RWPE2 (cell line): ENCODE data around the gene RPS19BP1.

Source experiments
- ATAC-seq: fragments of 200-7000 bp; cut with Tn5 transposase; 3 replicates; pipeline ENCODE4 v1.9.1; 2021; ENCODE audit warnings: low read depth
- DNase-seq: peaks from one replicate; pipeline ENCODE4 v3.0.0-alpha.2; 2020; ENCODE audit warnings: low spot score
- H3K27ac ChIP-seq: fragments of 450-650 bp; 2 replicates; pipeline ENCODE4 v1.5.1; 2017; ENCODE audit warnings: mild to moderate bottlenecking; ENCODE audit not compliant: poor library complexity, severe bottlenecking
- H3K27me3 ChIP-seq: fragments of 250-450 bp; sonication (Bioruptor Pico); 2 replicates; pipeline ENCODE4 v1.5.1; 2021; ENCODE audit warnings: mild to moderate bottlenecking, moderate library complexity; ENCODE audit not compliant: insufficient read depth, poor library complexity, severe bottlenecking
- H3K36me3 ChIP-seq: fragments of 250-450 bp; sonication (Bioruptor Pico); 2 replicates; pipeline ENCODE4 v1.5.1; 2020; ENCODE audit warnings: low read depth, mild to moderate bottlenecking, moderate library complexity
- H3K4me1 ChIP-seq: fragments of 250-450 bp; sonication (Bioruptor Pico); 2 replicates; pipeline ENCODE4 v1.5.1; 2021; ENCODE audit warnings: mild to moderate bottlenecking, moderate library complexity; ENCODE audit not compliant: insufficient read depth, poor library complexity, severe bottlenecking
- H3K4me3 ChIP-seq: fragments of 250-450 bp; sonication (Bioruptor Pico); 2 replicates; pipeline ENCODE4 v1.5.1; 2021; ENCODE audit warnings: mild to moderate bottlenecking, moderate library complexity; ENCODE audit not compliant: severe bottlenecking
- H3K9me3 ChIP-seq: fragments of 250-450 bp; sonication (Bioruptor Pico); 2 replicates; pipeline ENCODE4 v1.5.1; 2021; ENCODE audit warnings: mild to moderate bottlenecking, moderate library complexity; ENCODE audit not compliant: severe bottlenecking
- TF ChIP-seq, protein P1 (sequence below): fragments of 450-650 bp; IDR thresholded peaks from one replicate; pipeline ENCODE4 v1.5.1; 2017; ENCODE audit warnings: mild to moderate bottlenecking, moderate library complexity; ENCODE audit not compliant: poor library complexity, severe bottlenecking

Gene RPS19BP1

DNA sequence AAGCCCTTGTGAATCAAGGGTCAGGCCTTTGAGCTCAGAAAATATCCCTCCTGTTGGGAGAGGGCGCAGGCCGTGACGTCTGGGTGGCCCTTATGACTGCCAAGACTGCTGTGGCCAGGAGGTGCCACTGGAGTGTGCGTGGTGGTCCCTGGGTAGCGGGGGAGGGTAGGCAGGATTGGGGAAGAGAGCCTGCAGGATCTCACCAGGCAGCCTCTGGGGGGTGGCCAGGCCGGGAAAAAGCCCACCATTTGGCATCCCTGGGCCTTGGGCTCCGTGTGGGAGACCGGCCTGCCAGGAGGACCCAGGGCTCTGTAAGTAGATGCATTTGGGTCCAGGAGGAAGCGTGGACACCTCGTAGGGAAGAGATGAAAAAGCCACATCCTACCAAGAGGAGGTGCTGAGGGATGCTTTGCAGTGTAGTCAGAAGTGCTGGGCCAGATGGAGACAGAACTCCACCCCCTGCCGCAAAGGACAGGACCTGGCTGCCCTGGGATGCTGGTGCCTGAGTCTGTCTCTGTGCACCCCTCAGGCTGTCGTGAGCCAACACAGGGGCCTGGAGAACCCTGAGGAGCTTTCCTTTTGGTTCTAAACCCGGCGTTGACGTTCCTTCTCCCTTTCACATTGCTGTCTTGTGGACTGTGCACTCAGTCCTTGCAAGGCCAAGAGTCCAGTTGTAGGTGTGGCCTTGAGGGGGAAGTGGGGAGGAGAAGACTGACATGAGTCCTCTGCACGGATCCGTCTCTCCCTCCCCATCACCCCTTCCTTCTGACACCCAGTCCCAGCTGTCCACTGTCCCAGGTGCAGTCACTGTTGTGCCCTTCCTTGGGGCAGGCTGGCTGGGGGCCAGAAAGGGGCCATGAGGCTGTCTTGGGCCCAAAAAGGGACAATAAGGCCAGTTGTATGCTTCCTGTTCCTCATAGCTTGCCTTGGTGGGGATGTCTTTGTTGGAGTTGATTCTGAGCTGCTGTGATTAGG lies 43.2 kb downstream of the RPS19BP1 start:
- DNase-seq (no peak), ATAC-seq (no peak)
- H3K4me1 ChIP-seq = no peaks in the 10 kb centered on the region
- no peak overlapping the region for H3K4me3 ChIP-seq
- H3K27ac ChIP-seq = no peak overlapping the region
- H3K36me3 ChIP-seq = no peaks in the 10 kb centered on the region
- TF ChIP-seq, protein P1, sequence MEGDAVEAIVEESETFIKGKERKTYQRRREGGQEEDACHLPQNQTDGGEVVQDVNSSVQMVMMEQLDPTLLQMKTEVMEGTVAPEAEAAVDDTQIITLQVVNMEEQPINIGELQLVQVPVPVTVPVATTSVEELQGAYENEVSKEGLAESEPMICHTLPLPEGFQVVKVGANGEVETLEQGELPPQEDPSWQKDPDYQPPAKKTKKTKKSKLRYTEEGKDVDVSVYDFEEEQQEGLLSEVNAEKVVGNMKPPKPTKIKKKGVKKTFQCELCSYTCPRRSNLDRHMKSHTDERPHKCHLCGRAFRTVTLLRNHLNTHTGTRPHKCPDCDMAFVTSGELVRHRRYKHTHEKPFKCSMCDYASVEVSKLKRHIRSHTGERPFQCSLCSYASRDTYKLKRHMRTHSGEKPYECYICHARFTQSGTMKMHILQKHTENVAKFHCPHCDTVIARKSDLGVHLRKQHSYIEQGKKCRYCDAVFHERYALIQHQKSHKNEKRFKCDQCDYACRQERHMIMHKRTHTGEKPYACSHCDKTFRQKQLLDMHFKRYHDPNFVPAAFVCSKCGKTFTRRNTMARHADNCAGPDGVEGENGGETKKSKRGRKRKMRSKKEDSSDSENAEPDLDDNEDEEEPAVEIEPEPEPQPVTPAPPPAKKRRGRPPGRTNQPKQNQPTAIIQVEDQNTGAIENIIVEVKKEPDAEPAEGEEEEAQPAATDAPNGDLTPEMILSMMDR = no peak
- H3K27me3 ChIP-seq = no peaks in the 10 kb centered on the region
- no peaks in the 10 kb centered on the region for H3K9me3 ChIP-seq

- DNase-seq = no peak
- TF ChIP-seq, protein P1 = no peak
- H3K27me3 ChIP-seq = no peaks in the 10 kb centered on the region
- no peaks in the 10 kb centered on the region for H3K9me3 ChIP-seq
- ATAC-seq = no peak
- H3K4me3 ChIP-seq = no peak overlapping the region
- no peaks in the 10 kb centered on the region for H3K4me1 ChIP-seq
- H3K27ac ChIP-seq = no peak overlapping the region
- no peaks in the 10 kb centered on the region for H3K36me3 ChIP-seq
Measured at GRCh38 chr22:39488563-39489083, 43.9 kb downstream of the RPS19BP1 start.

DNA sequence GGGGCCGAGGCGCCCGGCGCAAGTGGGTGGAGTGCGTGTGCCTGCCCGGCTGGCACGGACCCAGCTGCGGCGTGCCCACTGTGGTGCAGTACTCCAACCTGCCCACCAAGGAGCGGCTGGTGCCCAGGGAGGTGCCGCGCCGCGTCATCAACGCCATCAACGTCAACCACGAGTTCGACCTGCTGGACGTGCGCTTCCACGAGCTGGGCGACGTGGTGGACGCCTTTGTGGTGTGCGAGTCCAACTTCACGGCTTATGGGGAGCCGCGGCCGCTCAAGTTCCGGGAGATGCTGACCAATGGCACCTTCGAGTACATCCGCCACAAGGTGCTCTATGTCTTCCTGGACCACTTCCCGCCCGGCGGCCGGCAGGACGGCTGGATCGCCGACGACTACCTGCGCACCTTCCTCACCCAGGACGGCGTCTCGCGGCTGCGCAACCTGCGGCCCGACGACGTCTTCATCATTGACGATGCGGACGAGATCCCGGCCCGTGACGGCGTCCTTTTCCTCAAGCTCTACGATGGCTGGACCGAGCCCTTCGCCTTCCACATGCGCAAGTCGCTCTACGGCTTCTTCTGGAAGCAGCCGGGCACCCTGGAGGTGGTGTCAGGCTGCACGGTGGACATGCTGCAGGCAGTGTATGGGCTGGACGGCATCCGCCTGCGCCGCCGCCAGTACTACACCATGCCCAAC lies 44.6 kb downstream of the RPS19BP1 start:
- ATAC-seq (no peak), DNase-seq (no peak)
- H3K27ac ChIP-seq = no peak overlapping the region

GRCh38 chr22:39486951-39487825 lies 45.4 kb downstream of the RPS19BP1 start:
- no peak for DNase-seq
- Histone ChIP-seq H3K9me3 (no peaks in the 10 kb centered on the region), H3K4me3 (no peak overlapping the region), H3K36me3 (no peaks in the 10 kb centered on the region), H3K27ac (no peak overlapping the region), H3K27me3 (no peaks in the 10 kb centered on the region), H3K4me1 (no peaks in the 10 kb centered on the region)
- TF ChIP-seq, protein P1 = no peak
- no peak for ATAC-seq

More for the DNA sequence above, 44.6 kb downstream of the RPS19BP1 start:
- H3K27me3 ChIP-seq = no peaks in the 10 kb centered on the region
- no peaks in the 10 kb centered on the region for H3K4me1 ChIP-seq
- TF ChIP-seq, protein P1 = no peak
- no peaks in the 10 kb centered on the region for H3K36me3 ChIP-seq
- no peak overlapping the region for H3K4me3 ChIP-seq
- H3K9me3 ChIP-seq = no peaks in the 10 kb centered on the region
